Activated CD4-positive, alpha-beta T cell treated with anti-CD3 and anti-CD28 coated beads, Interleukin-2, Interleukin-6, amounts not matched to agents 100 ng/mL and 50 ng/mL, durations not matched to agents 16 hours and 8 hours (primary cell): ENCODE data around the gene PTPRCAP.

Source experiments
- DNase-seq: peaks from one replicate; pipeline ENCODE4 v3.0.0-alpha.2; 2020

Gene PTPRCAP

DNA sequence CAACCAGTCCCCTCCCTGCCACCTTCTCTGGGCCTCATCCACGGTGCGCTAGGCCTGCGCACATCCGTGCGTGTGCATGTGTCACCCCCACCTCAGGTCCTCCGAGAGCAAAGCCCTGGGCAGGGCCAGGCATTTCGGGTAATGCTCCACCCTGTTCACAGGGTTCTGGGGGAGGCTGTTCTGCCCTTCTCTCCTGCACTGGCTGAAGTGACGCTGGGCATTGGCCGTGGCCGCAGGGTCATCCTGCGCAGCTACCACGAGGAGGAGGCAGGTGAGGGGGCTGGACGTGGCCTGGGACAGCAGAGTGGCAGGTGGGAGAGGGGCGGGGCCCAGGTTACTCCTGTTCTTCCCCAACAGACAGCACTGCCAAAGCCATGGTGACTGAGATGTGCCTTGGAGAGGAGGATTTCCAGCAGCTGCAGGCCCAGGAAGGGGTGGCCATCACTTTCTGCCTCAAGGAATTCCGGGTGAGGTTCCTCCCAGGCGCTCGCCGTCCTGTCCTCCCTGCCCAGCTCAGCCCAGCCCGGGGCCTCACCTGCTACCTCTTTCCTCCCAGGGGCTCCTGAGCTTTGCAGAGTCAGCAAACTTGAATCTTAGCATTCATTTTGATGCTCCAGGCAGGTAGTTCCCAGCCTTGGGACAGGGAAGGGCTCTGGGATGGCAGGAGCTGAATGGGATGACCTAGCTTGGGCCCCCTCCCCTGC is 41.8 kb downstream of the PTPRCAP start:
- DNase-seq: no peak

DNA sequence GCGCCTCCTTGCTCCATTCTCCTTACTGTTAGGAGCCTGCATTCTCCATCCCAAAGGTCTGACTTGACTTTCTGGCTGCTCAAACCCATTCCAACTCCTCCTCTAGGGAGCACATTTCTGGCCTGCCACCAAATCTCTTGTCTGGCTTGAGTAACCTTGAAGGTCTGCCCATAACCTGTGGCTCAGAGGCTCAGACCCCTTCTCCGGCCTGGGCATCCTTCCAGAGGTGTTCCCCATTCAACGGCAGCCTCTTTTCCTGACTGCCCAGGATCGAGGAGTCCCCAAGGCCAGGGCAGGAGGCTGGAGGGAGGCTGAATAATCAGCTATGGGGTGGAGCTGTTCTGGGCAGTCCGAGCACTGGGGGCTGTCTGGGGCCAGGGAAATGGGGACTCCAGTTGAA is 43.5 kb downstream of the PTPRCAP start:
- no peak for DNase-seq

DNA sequence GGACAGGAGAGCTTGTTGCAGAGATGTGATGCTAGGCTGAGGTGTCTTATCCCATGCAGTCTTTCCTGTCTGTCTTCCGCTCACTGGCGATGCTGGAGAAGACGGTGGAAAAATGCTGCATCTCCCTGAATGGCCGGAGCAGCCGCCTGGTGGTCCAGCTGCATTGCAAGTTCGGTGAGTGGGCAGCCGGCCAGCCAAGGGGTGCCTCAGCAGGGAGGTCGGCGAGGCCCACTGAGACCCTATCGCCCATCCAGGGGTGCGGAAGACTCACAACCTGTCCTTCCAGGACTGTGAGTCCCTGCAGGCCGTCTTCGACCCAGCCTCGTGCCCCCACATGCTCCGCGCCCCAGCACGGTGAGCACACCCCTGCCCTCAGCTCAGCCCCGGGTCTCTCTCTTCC is 44.0 kb downstream of the PTPRCAP start:
- no peak for DNase-seq

DNA sequence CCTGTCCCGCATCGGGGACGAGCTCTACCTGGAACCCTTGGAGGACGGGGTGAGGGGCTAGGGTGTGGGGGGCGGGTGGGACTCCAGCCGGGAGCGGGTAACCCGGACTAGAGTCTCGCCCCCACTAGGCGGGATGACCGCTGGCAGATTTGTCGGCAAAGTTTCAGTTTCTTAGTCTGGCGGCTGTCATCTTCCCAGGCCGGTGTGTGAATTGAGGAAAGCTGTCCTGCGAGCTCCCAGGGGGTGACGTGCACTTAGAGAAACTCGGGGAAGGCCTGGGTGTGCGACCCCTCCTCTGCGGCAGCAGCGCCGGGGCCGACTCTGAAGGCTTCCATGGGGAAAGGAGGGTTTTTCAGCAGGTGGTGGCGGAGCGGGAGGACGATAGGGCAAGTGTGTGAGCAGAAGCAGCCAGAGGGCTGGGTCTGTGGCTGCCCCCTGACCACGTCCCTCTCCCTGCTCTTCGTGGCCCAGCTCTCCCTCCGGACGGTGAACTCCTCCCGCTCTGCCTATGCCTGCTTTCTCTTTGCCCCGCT is 45.2 kb downstream of the PTPRCAP start:
- DNase-seq: no peak

DNA sequence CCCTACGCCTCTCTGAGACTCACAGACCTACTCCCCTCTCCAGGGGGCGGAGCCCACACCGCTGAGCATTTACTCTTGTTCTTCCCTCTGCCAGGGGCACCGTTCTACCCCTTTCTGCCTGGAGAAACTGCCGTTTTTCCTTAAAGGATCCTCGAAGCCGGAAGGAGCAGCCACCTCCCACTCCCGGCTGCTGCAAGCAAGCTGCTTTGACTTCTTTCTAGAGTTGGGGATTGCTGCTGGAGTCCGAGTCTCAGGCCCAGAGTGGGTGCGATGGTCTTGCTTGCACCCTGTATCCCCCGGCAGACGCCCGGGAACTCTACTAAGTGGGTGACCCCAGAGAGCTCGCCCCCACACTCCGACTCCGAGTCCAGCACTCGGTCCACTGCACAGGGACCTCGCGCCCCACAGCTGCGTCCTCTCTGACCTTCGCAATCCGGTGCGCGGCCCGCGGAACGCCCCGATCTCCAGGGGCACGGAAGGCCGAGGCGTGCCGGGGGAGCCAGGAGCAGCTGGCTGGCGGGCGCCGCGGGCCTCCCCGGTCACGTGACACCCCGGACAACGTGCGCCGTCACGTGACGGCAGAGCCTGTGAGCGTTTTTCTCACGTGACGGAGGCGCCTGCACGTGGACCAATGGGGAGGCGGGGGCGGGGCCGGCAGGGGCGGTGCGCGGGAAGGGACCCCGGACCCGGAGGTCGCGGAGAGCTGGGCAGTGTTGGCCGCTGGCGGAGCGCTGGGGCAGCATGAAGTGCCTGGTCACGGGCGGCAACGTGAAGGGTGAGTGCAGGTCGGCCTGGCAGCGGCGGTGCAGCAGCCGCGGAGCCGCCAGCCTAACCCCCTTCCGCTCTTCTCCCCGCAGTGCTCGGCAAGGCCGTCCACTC is 45.9 kb downstream of the PTPRCAP start, which contains the start of gene RAD9A:
Gene RAD9A, plus strand, starts transcription at position 683 of the 879 bp plus-strand sequence. Its CDS starts 59 bp downstream, at position 742.
- peak; percentile 96 for DNase-seq

DNA sequence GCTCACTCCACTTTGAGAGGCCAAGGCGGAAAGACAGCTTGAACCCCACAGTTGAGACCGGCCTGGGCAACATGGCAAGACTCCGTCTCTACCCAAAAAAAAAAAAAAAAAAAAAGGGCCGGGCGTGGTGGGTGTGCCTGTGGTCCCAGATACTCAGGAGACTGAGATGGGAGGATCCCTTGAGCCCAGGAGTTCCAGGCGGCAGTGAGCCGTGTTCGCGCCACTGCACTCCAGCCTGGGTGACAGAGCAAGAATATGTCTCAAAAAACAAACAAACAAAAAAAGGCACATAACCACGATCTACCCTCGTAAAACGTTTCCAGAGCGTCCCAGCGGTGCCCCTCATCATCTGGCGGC is 46.6 kb downstream of the PTPRCAP start:
- DNase-seq: no peak

DNA sequence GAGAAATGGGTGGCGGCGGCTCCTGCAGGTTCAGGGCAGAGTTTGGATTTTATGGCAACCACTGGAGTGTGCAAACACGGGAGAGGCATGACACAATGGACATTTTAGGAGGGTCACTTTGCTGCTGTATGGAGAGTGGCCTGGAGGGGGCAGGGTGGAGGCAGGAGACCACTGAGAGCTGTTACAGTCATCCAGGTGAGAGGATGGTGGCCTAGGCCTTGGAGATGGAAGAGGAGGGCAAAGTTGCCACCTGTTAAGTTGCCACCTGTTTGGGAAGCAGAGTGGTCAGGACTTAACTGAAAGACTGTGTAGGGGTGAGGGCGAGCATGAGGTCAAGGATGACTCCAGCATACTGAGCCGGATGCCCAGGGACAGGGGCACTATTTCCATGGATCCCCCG is 48.0 kb downstream of the PTPRCAP start:
- DNase-seq: peak; percentile 57

DNA sequence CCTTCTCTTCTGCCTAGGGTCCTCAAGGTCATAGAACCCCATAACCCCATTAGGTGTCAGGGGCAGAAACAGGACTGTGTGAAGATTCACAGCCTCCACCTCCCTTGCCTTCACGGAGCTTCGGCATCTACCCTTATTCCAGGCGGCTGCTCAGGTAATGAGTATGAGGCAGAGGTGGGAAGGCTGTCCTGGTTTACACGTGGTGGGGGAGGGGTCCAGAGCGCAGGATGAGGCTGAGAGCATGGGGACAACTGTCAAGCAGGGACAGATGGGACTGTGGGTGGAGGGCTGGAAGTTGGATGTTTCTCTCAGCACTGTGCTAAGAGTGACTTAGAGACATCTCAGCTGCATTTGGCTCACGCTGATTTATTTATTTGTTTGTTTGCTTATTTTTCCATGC is 50.0 kb downstream of the PTPRCAP start:
- DNase-seq: no peak

DNA sequence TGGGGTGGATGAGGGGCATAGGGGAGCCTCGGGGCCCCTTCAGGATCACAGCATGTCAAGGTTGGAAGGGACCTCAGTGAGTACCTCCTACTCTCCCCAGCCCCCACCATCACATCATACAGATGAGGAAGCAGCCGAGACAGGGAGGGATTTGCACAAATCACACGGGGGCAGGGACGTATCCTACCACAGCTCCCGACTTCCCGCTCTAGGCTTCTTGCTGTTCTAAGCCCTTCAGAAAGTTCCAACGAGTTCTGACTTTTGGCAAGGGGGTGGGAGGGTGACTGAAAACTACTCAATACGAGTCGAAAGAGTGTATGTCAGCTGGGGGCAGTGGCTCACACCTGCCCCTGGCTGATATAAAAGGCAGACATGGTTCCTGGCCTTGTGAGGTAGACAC is 50.4 kb downstream of the PTPRCAP start:
- DNase-seq: no peak
